GM12891 (cell line): Measurements from ENCODE around the gene SH3TC1.

Experiments
- PAX5 ChIP-seq: IDR thresholded peaks from 2 replicates; pipeline ENCODE4 v1.6.1; 2011; ENCODE audit warnings: low read length, moderate library complexity, mild to moderate bottlenecking; ENCODE audit not compliant: insufficient read depth, severe bottlenecking
- POLR2A ChIP-seq: IDR thresholded peaks from 2 replicates; pipeline ENCODE4 v1.6.1; 2011; ENCODE audit warnings: low read depth, low read length, control low read depth
- TAF1 ChIP-seq: IDR thresholded peaks from 2 replicates; pipeline ENCODE4 v1.6.1; 2011; ENCODE audit warnings: low read depth, low read length, control low read depth

DNA sequence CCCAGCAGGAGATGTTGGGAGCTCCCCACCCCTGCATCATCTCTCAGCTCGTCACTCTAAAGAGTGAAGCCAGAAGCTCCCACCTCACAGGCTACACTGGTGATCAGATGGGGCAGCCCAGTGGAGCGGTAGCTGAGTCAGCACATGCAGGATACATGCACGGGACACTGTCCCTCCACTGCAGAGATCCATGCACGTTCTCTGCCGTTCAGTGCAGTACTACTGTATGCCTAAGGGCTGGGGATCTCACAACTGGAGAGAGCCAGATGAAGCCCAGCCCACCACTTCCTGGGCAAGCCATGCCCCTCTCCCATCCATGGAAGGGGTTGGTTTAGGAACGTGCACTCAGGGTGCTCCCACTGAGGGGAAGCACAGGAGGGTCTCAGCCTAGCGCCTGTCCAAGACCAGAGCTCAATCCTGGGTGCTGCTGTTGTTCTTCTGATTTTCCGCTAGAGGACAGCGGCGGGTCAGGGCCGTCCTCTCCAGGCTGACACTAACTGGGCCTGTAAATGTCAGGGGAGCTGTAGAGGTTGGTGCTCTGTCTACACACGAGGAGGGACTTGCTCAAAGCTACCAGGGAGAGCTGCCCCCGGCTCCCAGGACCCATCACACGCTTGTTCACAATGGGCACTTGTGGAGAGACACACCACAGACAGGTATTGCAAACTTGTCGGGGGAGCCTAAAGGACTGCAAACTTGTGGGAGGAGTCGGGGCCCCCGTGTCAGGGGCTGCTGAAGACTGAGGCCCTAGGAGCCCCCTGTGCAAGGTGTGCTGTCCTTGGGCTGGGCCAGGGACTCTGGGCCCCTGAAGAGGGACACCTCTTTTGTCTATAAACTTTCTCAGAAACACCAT is 22.3 kb upstream of the SH3TC1 start:
- TF ChIP-seq POLR2A (no peak), TAF1 (no peak), PAX5 (no peak)
